PC-9 (cell line): Measurements from ENCODE around the gene NAAA. TPM values are rescaled to one million over a fixed set of nuclear protein-coding genes. Genes with fewer than 3 reads are reported as not detected.

Experiments
- BruUV-seq: library from RNA; stranded (reverse); fragments of 400-500 nt; replicated peaks from 2 replicates; lab custom pipeline; 2021; lab: Mats Ljungman, UMichigan
- CTCF ChIA-PET: fragments of 300-600 bp; sonication (Branson Sonifier 250); formaldehyde crosslinking; loops from one replicate; lab custom pipeline; 2022; ENCODE audit warnings: antibody characterized with exemption; lab: Charles Lee
- POLR2A ChIA-PET: fragments of 300-600 bp; sonication (Branson Sonifier 250); formaldehyde crosslinking; loops from one replicate; lab custom pipeline; 2022; ENCODE audit warnings: antibody characterized with exemption; ENCODE audit not compliant: unreplicated experiment; lab: Charles Lee
- DNase-seq, 2 experiments: peaks; one replicate each; pipeline versions ENCODE4 v3.0.0 to v3.0.0-alpha.2; 2015 to 2022; ENCODE audit warnings: mixed read lengths in 1 of 2
- H2AFZ ChIP-seq: fragments of 200-600 bp; sonication (generic); 2 replicates; pipeline ENCODE4 v1.8.1; 2017; ENCODE audit warnings: antibody characterized with exemption
- H3F3A ChIP-seq: fragments of 200-600 bp; sonication (generic); 2 replicates; pipeline ENCODE4 v1.8.1; 2017; ENCODE audit warnings: antibody characterized with exemption, mild to moderate bottlenecking, low read depth; ENCODE audit not compliant: insufficient read depth
- H3K27ac ChIP-seq: fragments of 200-600 bp; sonication (generic); 2 replicates; pipeline ENCODE4 v1.6.1; 2016; ENCODE audit warnings: mixed run types
- H3K27me3 ChIP-seq: fragments of 200-600 bp; sonication (generic); 2 replicates; pipeline ENCODE4 v1.6.1; 2016; ENCODE audit warnings: low read depth, mixed run types; ENCODE audit not compliant: insufficient read depth
- H3K36me3 ChIP-seq: fragments of 200-600 bp; sonication (generic); 2 replicates; pipeline ENCODE4 v1.6.1; 2016; ENCODE audit warnings: low read depth, mixed run types
- H3K4me1 ChIP-seq: fragments of 200-600 bp; sonication (generic); replicated peaks from 2 replicates; pipeline ENCODE4 v1.6.1; 2016; ENCODE audit warnings: mixed run types; ENCODE audit not compliant: insufficient read depth
- H3K4me2 ChIP-seq: fragments of 200-600 bp; sonication (generic); 2 replicates; pipeline ENCODE4 v1.6.1; 2017; ENCODE audit warnings: mixed run types
- H3K4me3 ChIP-seq: fragments of 200-600 bp; sonication (generic); 2 replicates; pipeline ENCODE4 v1.6.1; 2016; ENCODE audit warnings: mixed run types
- H3K79me2 ChIP-seq: fragments of 200-600 bp; sonication (generic); 2 replicates; pipeline ENCODE4 v1.6.1; 2017; ENCODE audit warnings: low read depth, mixed run types
- H3K9me2 ChIP-seq: fragments of 200-600 bp; sonication (generic); 2 replicates; pipeline ENCODE4 v1.8.1; 2017; ENCODE audit warnings: mild to moderate bottlenecking; ENCODE audit not compliant: insufficient read depth
- H3K9me3 ChIP-seq: fragments of 200-600 bp; sonication (generic); 2 replicates; pipeline ENCODE4 v1.8.1; 2016; ENCODE audit warnings: low read depth; ENCODE audit not compliant: insufficient read depth
- H4K20me1 ChIP-seq: fragments of 200-600 bp; sonication (generic); 2 replicates; pipeline ENCODE4 v1.8.1; 2017; ENCODE audit not compliant: insufficient read depth
- CTCF ChIP-seq: fragments of 200-600 bp; sonication (generic); conservative IDR thresholded peaks from 2 replicates; pipeline ENCODE4 v1.6.1; 2017; ENCODE audit warnings: mixed run types, antibody characterized with exemption, mild to moderate bottlenecking, moderate library complexity
- EZH2 ChIP-seq: fragments of 200-600 bp; sonication (generic); IDR thresholded peaks from 2 replicates; pipeline ENCODE4 v1.8.0; 2017; ENCODE audit warnings: antibody characterized with exemption, low read depth
- intact Hi-C: fragments of 100-400 bp; cut with micrococcal nuclease; formaldehyde crosslinking; loops from one replicate; pipeline ENCODE4 v1.10.0; 2022; ENCODE audit not compliant: unreplicated experiment
- total RNA-seq: library from RNA; stranded (reverse); gene quantifications from 2 replicates; pipeline ENCODE4 v1.2.3, GENCODE V29; 2021

The NAAA gene
- total RNA-seq, 1 experiment from 2014 or later: 3.6 TPM

- Histone ChIP-seq H3K27me3 (no peaks in the 10 kb centered on the region), H3K79me2 (no peaks in the 10 kb centered on the region), H3K9me3 (no peaks in the 10 kb centered on the region), H3K4me2 (no peak overlapping the region), H3K9me2 (no peaks in the 10 kb centered on the region), H3F3A (no peaks in the 10 kb centered on the region), H4K20me1 (no peaks in the 10 kb centered on the region), H2AFZ (no peak overlapping the region), H3K36me3 (no peaks in the 10 kb centered on the region), H3K4me3 (no peak overlapping the region), H3K27ac (no peak overlapping the region), H3K4me1 (no peaks in the 10 kb centered on the region)
- CTCF ChIA-PET: no interaction called here
- no TSS peak for BruUV-seq
- DNase-seq: no peak
- intact Hi-C loops: no loop called here
- POLR2A ChIA-PET: interaction anchor here (0.6 kb wide), 1 partner anchor 787 kb away, joined by 3 read pairs; no protein-coding TSS in a partner anchor
- TF ChIP-seq EZH2: no peak
- no peak for TF ChIP-seq CTCF
Measured at GRCh38 chr4:75924309-75924827, 16.4 kb downstream of the NAAA start.

GRCh38 chr4:75922588-75922987 is 18.2 kb downstream of the NAAA start:
- no peak overlapping the region for H3K27ac ChIP-seq
- no peaks in the 10 kb centered on the region for H3K9me2 ChIP-seq
- no peaks in the 10 kb centered on the region for H4K20me1 ChIP-seq
- no peak overlapping the region for H3K4me2 ChIP-seq
- H3K79me2 ChIP-seq: no peaks in the 10 kb centered on the region
- TF ChIP-seq CTCF (no peak), EZH2 (no peak)
- ChIA-PET CTCF (no interaction called here), POLR2A (no interaction called here)
- intact Hi-C loops: no loop called here
- H3K27me3 ChIP-seq: no peaks in the 10 kb centered on the region
- no peaks in the 10 kb centered on the region for H3K36me3 ChIP-seq
- H3K4me1 ChIP-seq: no peaks in the 10 kb centered on the region
- H3K9me3 ChIP-seq: no peaks in the 10 kb centered on the region
- no peak overlapping the region for H2AFZ ChIP-seq
- no TSS peak for BruUV-seq
- DNase-seq: no peak
- no peaks in the 10 kb centered on the region for H3F3A ChIP-seq
- H3K4me3 ChIP-seq: no peak overlapping the region

GRCh38 chr4:75921910-75922309 is 18.9 kb downstream of the NAAA start:
- no peak overlapping the region for H3K27ac ChIP-seq
- no peaks in the 10 kb centered on the region for H3K9me2 ChIP-seq
- TF ChIP-seq EZH2 (no peak), CTCF (no peak)
- no peaks in the 10 kb centered on the region for H3K4me1 ChIP-seq
- no TSS peak for BruUV-seq
- ChIA-PET POLR2A (no interaction called here), CTCF (no interaction called here)
- DNase-seq: no peak
- H3K36me3 ChIP-seq: no peaks in the 10 kb centered on the region
- H3K9me3 ChIP-seq: no peaks in the 10 kb centered on the region
- no peaks in the 10 kb centered on the region for H3K27me3 ChIP-seq
- no peaks in the 10 kb centered on the region for H3F3A ChIP-seq
- no peaks in the 10 kb centered on the region for H4K20me1 ChIP-seq
- H3K4me3 ChIP-seq: no peak overlapping the region
- no peak overlapping the region for H3K4me2 ChIP-seq
- H2AFZ ChIP-seq: no peak overlapping the region
- intact Hi-C loops: no loop called here
- H3K79me2 ChIP-seq: no peaks in the 10 kb centered on the region
